ENCODE results near the gene FNIP2.

DNA sequence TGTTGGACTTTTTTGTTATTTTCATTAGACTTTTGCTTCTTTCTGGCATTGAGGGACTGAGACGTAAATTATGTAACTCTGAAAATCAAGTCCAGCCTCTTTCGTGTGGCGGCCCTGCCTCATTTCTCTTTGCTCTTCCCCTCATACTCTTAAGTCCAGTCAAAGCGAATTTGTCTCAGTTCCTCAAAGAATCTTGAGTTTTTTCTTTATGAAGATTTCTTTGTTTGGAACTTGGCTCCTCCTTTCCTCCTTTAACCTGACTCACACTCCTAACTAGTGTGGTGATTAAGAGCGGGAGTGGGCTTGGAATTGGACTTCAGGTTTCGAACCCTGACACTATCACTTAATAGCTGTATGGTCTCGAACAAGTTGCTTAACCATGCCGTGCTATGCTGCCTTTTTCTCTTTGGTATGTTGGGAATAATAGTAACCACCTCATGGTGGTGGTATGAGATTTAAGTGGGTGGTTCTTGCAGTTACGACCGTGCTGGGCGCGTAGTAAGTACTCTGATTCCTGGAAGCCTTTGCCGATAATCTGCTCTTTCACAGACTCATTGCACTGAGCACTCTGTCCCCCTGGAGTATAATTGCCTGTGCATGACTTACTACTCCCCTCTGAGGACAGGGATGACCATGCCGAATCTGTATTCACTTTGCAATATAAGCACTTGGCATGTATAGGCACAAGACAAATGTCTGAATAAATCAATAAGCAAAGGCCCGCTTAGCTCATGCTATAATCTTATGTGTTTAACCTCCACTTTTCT is 19.1 kb downstream of the FNIP2 start:
- TF ChIP-seq ZNF670 (tag by site-specific recombination; IDR thresholded peaks at IDR 0.05; ENCODE audit: low read depth) (no peak), ZNF214 (tag by site-specific recombination; IDR thresholded peaks at IDR 0.05; ENCODE audit: borderline replicate concordance) (no peak), ZBTB48 (tag by site-specific recombination; IDR thresholded peaks at IDR 0.05) (no peak), GLI4 (tag by site-specific recombination; IDR thresholded peaks at IDR 0.05) (no peak), ZNF311 (tag by site-specific recombination; IDR thresholded peaks at IDR 0.05; ENCODE audit: borderline replicate concordance) (no peak), ZNF335 (tag by site-specific recombination; conservative IDR thresholded peaks at IDR 0.05) (no peak), ZBTB8A (tag by site-specific recombination; IDR thresholded peaks at IDR 0.05) (no peak), ZNF174 (tag by site-specific recombination; IDR thresholded peaks at IDR 0.05) (no peak), ZNF423 (tag by site-specific recombination; IDR thresholded peaks at IDR 0.05) (no peak), ZNF274 (IDR thresholded peaks at IDR 0.05; ENCODE audit: low read length) (no peak), ZNF274 (tag by site-specific recombination; IDR thresholded peaks at IDR 0.05; ENCODE audit: borderline replicate concordance) (no peak), YY1 (tag by site-specific recombination; IDR thresholded peaks at IDR 0.05) (no peak)
- TF ChIP-seq, protein P1, sequence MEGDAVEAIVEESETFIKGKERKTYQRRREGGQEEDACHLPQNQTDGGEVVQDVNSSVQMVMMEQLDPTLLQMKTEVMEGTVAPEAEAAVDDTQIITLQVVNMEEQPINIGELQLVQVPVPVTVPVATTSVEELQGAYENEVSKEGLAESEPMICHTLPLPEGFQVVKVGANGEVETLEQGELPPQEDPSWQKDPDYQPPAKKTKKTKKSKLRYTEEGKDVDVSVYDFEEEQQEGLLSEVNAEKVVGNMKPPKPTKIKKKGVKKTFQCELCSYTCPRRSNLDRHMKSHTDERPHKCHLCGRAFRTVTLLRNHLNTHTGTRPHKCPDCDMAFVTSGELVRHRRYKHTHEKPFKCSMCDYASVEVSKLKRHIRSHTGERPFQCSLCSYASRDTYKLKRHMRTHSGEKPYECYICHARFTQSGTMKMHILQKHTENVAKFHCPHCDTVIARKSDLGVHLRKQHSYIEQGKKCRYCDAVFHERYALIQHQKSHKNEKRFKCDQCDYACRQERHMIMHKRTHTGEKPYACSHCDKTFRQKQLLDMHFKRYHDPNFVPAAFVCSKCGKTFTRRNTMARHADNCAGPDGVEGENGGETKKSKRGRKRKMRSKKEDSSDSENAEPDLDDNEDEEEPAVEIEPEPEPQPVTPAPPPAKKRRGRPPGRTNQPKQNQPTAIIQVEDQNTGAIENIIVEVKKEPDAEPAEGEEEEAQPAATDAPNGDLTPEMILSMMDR (tag by site-specific recombination; IDR thresholded peaks at IDR 0.05): no peak
